Gastrocnemius medialis (tissue), 4 donors: ENCODE measurements around the gene ACTN3.

Experiments used
- POLR2A ChIP-seq, 2 donors: fragments of 450-650 bp; IDR thresholded peaks; one replicate each; pipeline ENCODE4 v1.6.1; 2017; ENCODE audit warnings: antibody characterized with exemption in 2 of 2, mild to moderate bottlenecking in 2 of 2, moderate library complexity in 2 of 2
- TF ChIP-seq, protein P1 (sequence below), 5 experiments: fragments of 450-650 bp in 3 of 5; fragments of 200-600 bp in 2 of 5; sonication (generic) in 2 of 5; IDR thresholded peaks in 4 of 5; conservative IDR thresholded peaks in 1 of 5; 1 replicate in 4 of 5; 2 replicates in 1 of 5; pipeline ENCODE4 v1.5.1; 2016 to 2019; ENCODE audit warnings: antibody characterized with exemption in 5 of 5, mild to moderate bottlenecking in 3 of 5, moderate library complexity in 3 of 5

GRCh38 chr11:66509131-66509561 is 37.6 kb upstream of the ACTN3 start:
- TF ChIP-seq POLR2A (IDR thresholded peaks at IDR 0.05) = no peak
- TF ChIP-seq, protein P1, sequence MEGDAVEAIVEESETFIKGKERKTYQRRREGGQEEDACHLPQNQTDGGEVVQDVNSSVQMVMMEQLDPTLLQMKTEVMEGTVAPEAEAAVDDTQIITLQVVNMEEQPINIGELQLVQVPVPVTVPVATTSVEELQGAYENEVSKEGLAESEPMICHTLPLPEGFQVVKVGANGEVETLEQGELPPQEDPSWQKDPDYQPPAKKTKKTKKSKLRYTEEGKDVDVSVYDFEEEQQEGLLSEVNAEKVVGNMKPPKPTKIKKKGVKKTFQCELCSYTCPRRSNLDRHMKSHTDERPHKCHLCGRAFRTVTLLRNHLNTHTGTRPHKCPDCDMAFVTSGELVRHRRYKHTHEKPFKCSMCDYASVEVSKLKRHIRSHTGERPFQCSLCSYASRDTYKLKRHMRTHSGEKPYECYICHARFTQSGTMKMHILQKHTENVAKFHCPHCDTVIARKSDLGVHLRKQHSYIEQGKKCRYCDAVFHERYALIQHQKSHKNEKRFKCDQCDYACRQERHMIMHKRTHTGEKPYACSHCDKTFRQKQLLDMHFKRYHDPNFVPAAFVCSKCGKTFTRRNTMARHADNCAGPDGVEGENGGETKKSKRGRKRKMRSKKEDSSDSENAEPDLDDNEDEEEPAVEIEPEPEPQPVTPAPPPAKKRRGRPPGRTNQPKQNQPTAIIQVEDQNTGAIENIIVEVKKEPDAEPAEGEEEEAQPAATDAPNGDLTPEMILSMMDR (IDR thresholded peaks at IDR 0.05 in 4 of 5, conservative IDR thresholded peaks at IDR 0.05 in 1 of 5) = no peak
